ENCODE results near the gene NAPSA.
"Not testable (repeated sequence)": the region's sequence is repeated elsewhere in the genome, so short reads cannot be mapped to it uniquely, and the experiment has no call there.

Gene NAPSA

GRCh38 chr19:50329926-50330294 lies 35.5 kb downstream of the NAPSA start:
- not testable (repeated sequence) for DNase-seq

GRCh38 chr19:50329146-50329925 lies 36.1 kb downstream of the NAPSA start, which contains the start of gene KCNC3:
KCNC3 (minus strand) TSS chr19:50329377; CDS start chr19:50329082, 295 bp downstream.
- DNase-seq, result peak; percentile 40

- DNase-seq, result no peak
Observed at GRCh38 chr19:50328873-50329145, 36.6 kb downstream of the NAPSA start.

- no peak for DNase-seq
Observed at GRCh38 chr19:50328224-50328872, 37.1 kb downstream of the NAPSA start.

GRCh38 chr19:50327461-50328223 lies 37.8 kb downstream of the NAPSA start:
- no peak for DNase-seq

GRCh38 chr19:50327013-50327412 lies 38.4 kb downstream of the NAPSA start:
- no peak for DNase-seq

GRCh38 chr19:50326101-50326664 lies 39.3 kb downstream of the NAPSA start:
- no peak for DNase-seq

- DNase-seq, result peak; percentile 28
Observed at GRCh38 chr19:50325310-50326100, 39.9 kb downstream of the NAPSA start.

GRCh38 chr19:50324331-50324730 lies 41.1 kb downstream of the NAPSA start:
- no peak for DNase-seq

- no peak for DNase-seq
Observed at GRCh38 chr19:50323782-50324133, 41.7 kb downstream of the NAPSA start.

- no peak for DNase-seq
Observed at GRCh38 chr19:50322931-50323781, 42.3 kb downstream of the NAPSA start.

- DNase-seq, result no peak
Observed at GRCh38 chr19:50322234-50322633, 43.2 kb downstream of the NAPSA start.

- no peak for DNase-seq
Observed at GRCh38 chr19:50321831-50322230, 43.6 kb downstream of the NAPSA start.

- DNase-seq, result no peak
Observed at GRCh38 chr19:50320596-50320995, 44.8 kb downstream of the NAPSA start.

- DNase-seq, result no peak
Observed at GRCh38 chr19:50320051-50320450, 45.4 kb downstream of the NAPSA start.

- DNase-seq, result no peak
Observed at GRCh38 chr19:50319156-50319555, 46.3 kb downstream of the NAPSA start.

- no peak for DNase-seq
Observed at GRCh38 chr19:50318438-50318837, 47.0 kb downstream of the NAPSA start.

- DNase-seq, result no peak
Observed at GRCh38 chr19:50317115-50317514, 48.3 kb downstream of the NAPSA start.

GRCh38 chr19:50315773-50316448 lies 49.5 kb downstream of the NAPSA start:
- no peak for DNase-seq

- DNase-seq, result no peak
Observed at GRCh38 chr19:50314724-50315708, 50.4 kb downstream of the NAPSA start.

Measured in NCI-H524 treated with DMSO at 0.1 percent for 48 hours (cell line).